Muscle of leg (tissue), 11 donors: Measurements from ENCODE around the gene PRTN3. TPM values are rescaled to one million over a fixed set of nuclear protein-coding genes. Genes with fewer than 3 reads are reported as not detected.
"Not testable (repeated sequence)": the region's sequence is repeated elsewhere in the genome, so short reads cannot be mapped to it uniquely, and the experiment has no call there.

Experiments used
- DNase-seq: peaks from one replicate; pipeline ENCODE4 v3.0.0; 2013
- H3K27ac ChIP-seq: one replicate; pipeline ENCODE4 v1.5.1; 2013; ENCODE audit warnings: mild to moderate bottlenecking, low read length, control low read depth
- H3K27me3 ChIP-seq: one replicate; pipeline ENCODE4 v1.6.1; 2013; ENCODE audit warnings: low read length; ENCODE audit not compliant: control insufficient read depth, insufficient read depth
- H3K36me3 ChIP-seq: one replicate; pipeline ENCODE4 v1.6.1; 2013; ENCODE audit warnings: low read length; ENCODE audit not compliant: control insufficient read depth, insufficient read depth
- H3K4me1 ChIP-seq: one replicate; pipeline ENCODE4 v1.6.1; 2013; ENCODE audit warnings: low read length; ENCODE audit not compliant: control insufficient read depth, insufficient read depth
- H3K4me3 ChIP-seq: one replicate; pipeline ENCODE4 v1.5.1; 2013; ENCODE audit warnings: low read length, control low read depth
- H3K9me3 ChIP-seq: replicated peaks from 2 replicates; pipeline ENCODE4 v1.6.1; 2013; ENCODE audit warnings: low read depth, low read length; ENCODE audit not compliant: control insufficient read depth
- WGBS: methylation state at CpG from one replicate; pipeline ENCODE4 v1.1.5; 2013; ENCODE audit warnings: missing lambda C conversion rate; ENCODE audit not compliant: insufficient coverage; 5-methylcytosine and 5-hydroxymethylcytosine counted together
- polyA plus RNA-seq, 8 donors: library from polyadenylated mRNA; unstranded; fragments of 120-200 nt; gene quantifications; one replicate each; pipeline versions ENCODE4 v1.2.1 to v1.2.3, GENCODE V29; 2013; ENCODE audit warnings: inconsistent platforms in 1 of 8, low replicate concordance in 1 of 8; ENCODE audit not compliant: insufficient read length in 8 of 8, insufficient read depth in 1 of 8
- total RNA-seq: library from RNA; stranded (reverse); fragments of 120-200 nt; gene quantifications from one replicate; pipeline ENCODE4 v1.2.4, GENCODE V29; 2013

PRTN3 gene
- total and polyA plus RNA-seq, 9 donors, result 0.44 to 11.6 (median 3.8) TPM

- WGBS, result 72% methylated on average over 14 of the region's 18 CpGs
- no peaks in the 10 kb centered on the region for H3K4me1 ChIP-seq
- no peak for DNase-seq
- H3K9me3 ChIP-seq, result no peaks in the 10 kb centered on the region
- no peaks in the 10 kb centered on the region for H3K36me3 ChIP-seq
- H3K27ac ChIP-seq, result no peak overlapping the region
- no peak overlapping the region for H3K4me3 ChIP-seq
- H3K27me3 ChIP-seq, result peaks cover 34% of the 10 kb centered on the region
Measured at GRCh38 chr19:829129-829758, 11.6 kb upstream of the PRTN3 start.

DNA sequence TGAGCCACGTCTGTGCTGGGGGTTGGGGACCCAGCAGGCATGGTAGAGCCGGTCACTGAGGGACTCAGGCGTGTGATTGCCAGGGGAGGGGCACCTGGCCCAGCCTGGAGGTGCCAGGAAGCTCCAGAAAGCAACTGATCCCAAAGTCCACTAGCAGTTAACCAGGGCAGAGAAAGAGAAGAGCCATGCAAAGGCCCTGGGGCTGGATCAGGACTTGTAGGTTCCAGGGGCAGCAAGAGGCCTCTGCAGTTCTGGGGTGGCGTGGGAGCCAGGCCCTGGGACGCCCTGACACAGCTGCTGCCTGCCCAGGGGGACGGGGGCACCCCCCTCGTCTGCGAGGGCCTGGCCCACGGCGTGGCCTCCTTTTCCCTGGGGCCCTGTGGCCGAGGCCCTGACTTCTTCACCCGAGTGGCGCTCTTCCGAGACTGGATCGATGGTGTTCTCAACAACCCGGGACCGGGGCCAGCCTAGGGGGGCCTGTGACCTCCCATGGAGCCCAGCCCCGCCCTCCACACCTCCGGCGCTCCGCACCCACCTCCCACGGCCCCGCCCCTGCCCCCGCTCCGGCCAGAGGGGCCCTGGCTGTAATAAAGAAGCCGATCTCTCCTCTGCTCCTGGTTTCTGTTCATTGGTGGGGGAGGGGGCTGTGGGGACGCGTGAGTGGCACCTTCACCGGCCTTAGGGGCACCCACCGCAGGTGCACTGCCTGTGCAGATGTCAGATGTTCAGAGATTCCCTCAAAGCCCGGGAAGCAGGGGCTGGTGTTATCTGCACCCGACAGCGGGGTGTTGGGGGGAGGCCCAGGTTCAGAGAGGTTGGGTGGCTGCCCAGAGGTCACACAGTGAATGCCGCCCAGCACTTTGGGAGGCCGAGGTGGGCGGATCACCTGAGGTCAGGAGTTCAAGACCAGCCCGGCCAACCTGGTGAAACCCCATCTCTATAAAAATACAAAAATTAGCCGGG, 9.1 kb upstream of the PRTN3 start:
- no peak for DNase-seq
- H3K4me3 ChIP-seq, result no peak overlapping the region
- WGBS, result 46% methylated on average over 22 of the region's 38 CpGs
- no peaks in the 10 kb centered on the region for H3K9me3 ChIP-seq
- no peaks in the 10 kb centered on the region for H3K36me3 ChIP-seq
- no peak overlapping the region for H3K27ac ChIP-seq
- H3K4me1 ChIP-seq, result no peaks in the 10 kb centered on the region
- peaks cover 46% of the 10 kb centered on the region for H3K27me3 ChIP-seq

GRCh38 chr19:834216-834615, 6.6 kb upstream of the PRTN3 start:
- Histone ChIP-seq H3K27ac (no peak overlapping the region), H3K9me3 (no peaks in the 10 kb centered on the region), H3K36me3 (no peaks in the 10 kb centered on the region), H3K4me1 (peaks cover 3% of the 10 kb centered on the region), H3K4me3 (no peak overlapping the region), H3K27me3 (peaks cover 58% of the 10 kb centered on the region)
- 58% methylated on average over 19 of the region's 24 CpGs for WGBS
- no peak for DNase-seq

GRCh38 chr19:835210-835810, 5.5 kb upstream of the PRTN3 start:
- Histone ChIP-seq H3K9me3 (no peaks in the 10 kb centered on the region), H3K27me3 (peaks cover 57% of the 10 kb centered on the region), H3K4me1 (peaks cover 8% of the 10 kb centered on the region), H3K27ac (no peak overlapping the region), H3K36me3 (no peaks in the 10 kb centered on the region), H3K4me3 (no peak overlapping the region)
- 54% methylated on average over 29 of the region's 36 CpGs for WGBS
- peak; percentile 24 for DNase-seq

DNA sequence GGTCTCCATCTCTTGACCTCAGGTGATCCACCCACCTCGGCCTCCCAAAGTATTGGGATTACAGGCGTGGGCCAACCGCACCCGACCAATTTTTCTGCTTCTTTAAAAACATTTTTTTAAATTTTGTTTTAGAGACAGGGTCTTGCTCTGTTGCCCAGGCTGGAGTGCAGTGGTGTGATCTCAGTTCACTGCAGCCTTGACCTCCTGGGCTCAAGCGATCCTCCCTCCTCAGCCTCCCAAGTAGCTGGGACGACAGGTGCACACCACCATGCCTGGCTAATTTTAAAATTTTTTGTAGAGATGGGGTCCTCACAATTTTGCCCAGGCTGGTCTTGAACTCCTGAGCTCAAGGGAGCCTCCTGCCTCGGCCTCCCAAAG, 2.0 kb downstream of the PRTN3 start:
- WGBS, result 62% methylated on average over 1 of the region's 7 CpGs
- H3K27ac ChIP-seq, H3K36me3 ChIP-seq, H3K9me3 ChIP-seq, DNase-seq, H3K4me3 ChIP-seq: not testable (repeated sequence)
- Histone ChIP-seq H3K4me1 (peaks cover 19% of the 10 kb centered on the region), H3K27me3 (peaks cover 67% of the 10 kb centered on the region)

DNA sequence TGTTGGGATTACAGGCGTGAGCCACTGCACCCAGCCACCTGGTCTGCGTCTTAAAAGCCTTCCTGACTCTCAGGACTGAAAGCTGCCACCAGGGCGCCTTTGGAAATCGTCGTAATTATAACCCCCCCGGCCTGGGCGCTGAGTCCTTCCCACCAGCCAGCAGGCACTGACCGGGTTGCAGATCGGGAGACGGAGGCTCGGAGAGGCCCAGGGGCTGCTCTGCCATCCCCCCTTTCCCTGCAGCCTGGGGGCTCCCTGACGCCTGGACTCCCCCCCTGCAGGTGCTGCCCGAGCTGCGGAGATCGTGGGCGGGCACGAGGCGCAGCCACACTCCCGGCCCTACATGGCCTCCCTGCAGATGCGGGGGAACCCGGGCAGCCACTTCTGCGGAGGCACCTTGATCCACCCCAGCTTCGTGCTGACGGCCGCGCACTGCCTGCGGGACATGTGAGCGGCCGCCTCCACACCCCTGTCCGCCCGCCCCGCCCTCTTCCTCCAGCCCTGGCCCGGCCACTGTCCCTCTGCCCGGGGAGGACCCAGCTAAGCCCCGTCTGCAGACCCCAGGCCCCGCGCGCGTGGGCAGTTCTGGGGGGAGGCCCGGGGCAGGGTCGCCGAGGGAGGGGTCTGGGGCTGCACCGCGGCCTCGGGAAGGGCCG, 2.5 kb downstream of the PRTN3 start:
- WGBS, result 3% methylated on average over 46 of the region's 46 CpGs
- peak; percentile 10 for DNase-seq
- H3K4me3 ChIP-seq, result no peak overlapping the region

GRCh38 chr19:843836-844545, 3.2 kb downstream of the PRTN3 start:
- no peaks in the 10 kb centered on the region for H3K9me3 ChIP-seq
- no peaks in the 10 kb centered on the region for H3K36me3 ChIP-seq
- peaks cover 25% of the 10 kb centered on the region for H3K4me1 ChIP-seq
- H3K4me3 ChIP-seq, result no peak overlapping the region
- DNase-seq, result peak; percentile 5
- H3K27me3 ChIP-seq, result peaks cover 73% of the 10 kb centered on the region
- WGBS, result 13% methylated on average over 39 of the region's 70 CpGs
- H3K27ac ChIP-seq, result no peak overlapping the region

More for the DNA sequence above, 2.5 kb downstream of the PRTN3 start:
- H3K27me3 ChIP-seq, result peaks cover 70% of the 10 kb centered on the region
- no peak overlapping the region for H3K27ac ChIP-seq
- no peaks in the 10 kb centered on the region for H3K9me3 ChIP-seq
- peaks cover 25% of the 10 kb centered on the region for H3K4me1 ChIP-seq
- H3K36me3 ChIP-seq, result no peaks in the 10 kb centered on the region

- H3K27me3 ChIP-seq, result peaks cover 72% of the 10 kb centered on the region
Measured at GRCh38 chr19:844546-844971, 3.8 kb downstream of the PRTN3 start.

DNA sequence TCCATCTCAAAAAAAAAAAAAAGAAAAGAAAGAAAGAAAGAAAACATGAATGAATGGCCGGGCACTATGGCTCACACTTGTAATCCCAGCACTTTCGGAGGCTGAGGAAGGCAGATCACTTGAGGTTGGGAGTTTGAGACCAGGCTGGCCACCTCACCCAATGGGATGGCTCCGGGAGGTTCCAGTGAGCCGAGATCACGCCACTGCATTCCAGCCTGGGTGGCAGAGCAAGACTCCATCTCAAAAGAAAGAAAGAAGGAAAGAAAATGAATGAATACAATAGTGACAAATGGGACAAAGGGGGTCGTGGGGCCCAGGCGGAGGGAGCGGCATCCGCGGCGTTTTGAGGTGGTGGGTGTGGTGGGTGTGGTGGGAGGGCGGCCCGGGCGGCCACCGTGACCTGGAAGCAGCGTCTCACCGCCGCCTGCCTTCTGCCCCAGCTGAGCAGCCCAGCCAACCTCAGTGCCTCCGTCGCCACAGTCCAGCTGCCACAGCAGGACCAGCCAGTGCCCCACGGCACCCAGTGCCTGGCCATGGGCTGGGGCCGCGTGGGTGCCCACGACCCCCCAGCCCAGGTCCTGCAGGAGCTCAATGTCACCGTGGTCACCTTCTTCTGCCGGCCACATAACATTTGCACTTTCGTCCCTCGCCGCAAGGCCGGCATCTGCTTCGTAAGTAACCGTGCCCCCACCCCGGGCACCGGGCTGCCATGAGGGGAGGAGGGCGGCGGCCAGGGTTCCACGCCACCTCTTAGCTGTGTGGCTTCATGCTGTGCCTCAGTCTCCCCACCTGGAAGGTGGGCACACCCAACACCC, 5.1 kb downstream of the PRTN3 start:
- Histone ChIP-seq H3K27me3 (peaks cover 70% of the 10 kb centered on the region), H3K27ac (no peak overlapping the region), H3K4me1 (peaks cover 27% of the 10 kb centered on the region), H3K9me3 (no peaks in the 10 kb centered on the region), H3K36me3 (no peaks in the 10 kb centered on the region), H3K4me3 (no peak overlapping the region)
- DNase-seq, result peak; percentile 3
- 71% methylated on average over 32 of the region's 37 CpGs for WGBS

More at GRCh38 chr19:844546-844971, 3.8 kb downstream of the PRTN3 start:
- H3K4me3 ChIP-seq, result no peak overlapping the region
- H3K9me3 ChIP-seq, result no peaks in the 10 kb centered on the region
- no peaks in the 10 kb centered on the region for H3K36me3 ChIP-seq
- DNase-seq, result no peak
- WGBS, result 42% methylated on average over 4 of the region's 11 CpGs
- H3K27ac ChIP-seq, result no peak overlapping the region
- peaks cover 21% of the 10 kb centered on the region for H3K4me1 ChIP-seq
